SHP77 treated with DMSO at 0.1 percent for 48 hours (cell line): ENCODE data around the gene TMEM258.

Source experiments
- DNase-seq: peaks from one replicate; lab custom pipeline; 2025; lab: John Stamatoyannopoulos, UW

The TMEM258 gene

GRCh38 chr11:61775606-61776554, 16.5 kb downstream of the TMEM258 start:
- no peak for DNase-seq

- DNase-seq = no peak
Observed at GRCh38 chr11:61775106-61775505, 17.3 kb downstream of the TMEM258 start.

GRCh38 chr11:61774411-61774810, 18.0 kb downstream of the TMEM258 start:
- DNase-seq = no peak

- no peak for DNase-seq
Observed at GRCh38 chr11:61773809-61774208, 18.6 kb downstream of the TMEM258 start.

GRCh38 chr11:61773356-61773755, 19.0 kb downstream of the TMEM258 start:
- DNase-seq = no peak

GRCh38 chr11:61771985-61772455, 20.4 kb downstream of the TMEM258 start:
- DNase-seq = no peak

GRCh38 chr11:61771195-61771894, 21.1 kb downstream of the TMEM258 start:
- no peak for DNase-seq

- DNase-seq = no peak
Observed at GRCh38 chr11:61769946-61770683, 22.3 kb downstream of the TMEM258 start.

- no peak for DNase-seq
Observed at GRCh38 chr11:61769169-61769920, 23.1 kb downstream of the TMEM258 start.

GRCh38 chr11:61768376-61769076, 23.9 kb downstream of the TMEM258 start:
- no peak for DNase-seq

GRCh38 chr11:61766353-61766841, 26.0 kb downstream of the TMEM258 start:
- DNase-seq = peak; percentile 32

- no peak for DNase-seq
Observed at GRCh38 chr11:61765550-61766253, 26.7 kb downstream of the TMEM258 start.

- DNase-seq = no peak
Observed at GRCh38 chr11:61764606-61765260, 27.7 kb downstream of the TMEM258 start.

- DNase-seq = no peak
Observed at GRCh38 chr11:61763930-61764605, 28.3 kb downstream of the TMEM258 start.

GRCh38 chr11:61762798-61763197, 29.6 kb downstream of the TMEM258 start:
- no peak for DNase-seq

GRCh38 chr11:61762223-61762615, 30.2 kb downstream of the TMEM258 start:
- no peak for DNase-seq

- no peak for DNase-seq
Observed at GRCh38 chr11:61761440-61762222, 30.8 kb downstream of the TMEM258 start.

- no peak for DNase-seq
Observed at GRCh38 chr11:61760946-61761345, 31.5 kb downstream of the TMEM258 start.
